CD4-positive, alpha-beta T cell treated with Interleukin-4 for 1 hour (primary cell): ENCODE data around the gene ARL11.

Experiments
- DNase-seq, 2 donors: peaks; one replicate each; pipeline ENCODE4 v3.0.0-alpha.2; 2020 to 2022

The ARL11 gene

DNA sequence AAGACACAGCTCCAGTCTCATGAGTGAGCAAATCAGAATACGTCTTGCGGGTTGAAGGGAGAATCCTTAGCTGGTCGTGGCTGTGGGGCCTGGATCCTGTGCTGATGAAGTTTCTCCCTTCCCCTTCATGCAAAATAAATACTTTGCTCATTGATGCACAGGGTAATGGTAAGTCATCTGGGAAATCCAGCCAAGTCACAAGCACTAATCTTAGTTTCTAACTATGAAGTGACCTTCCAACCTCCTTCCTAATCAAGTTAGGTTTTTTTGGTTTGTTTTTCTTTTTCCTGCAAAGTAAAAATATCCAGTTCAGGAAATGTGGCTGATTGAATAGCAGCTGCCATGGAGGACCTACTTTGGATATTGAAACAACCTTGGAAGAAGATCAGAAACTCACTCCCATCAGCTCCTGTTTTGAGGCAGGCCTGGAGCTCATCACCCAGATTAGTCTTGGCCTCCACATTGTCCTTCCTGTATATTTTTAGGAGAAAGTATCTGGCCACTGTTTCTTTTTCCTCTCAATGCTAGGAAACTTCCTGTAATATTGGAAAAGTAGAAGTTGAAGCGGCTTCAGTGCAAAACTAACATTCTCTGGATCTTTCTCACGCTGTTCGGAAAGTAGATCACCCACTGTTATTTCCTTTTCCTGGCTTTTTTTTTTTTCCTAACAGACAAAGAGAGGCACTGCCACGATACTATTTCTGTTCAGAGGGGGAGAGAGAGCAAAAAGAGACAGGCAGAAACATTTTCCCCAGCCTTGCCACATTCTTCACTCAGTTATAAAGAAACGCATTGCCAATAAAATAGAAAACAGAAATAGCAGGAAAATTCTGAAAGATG is 12.3 kb upstream of the ARL11 start:
- DNase-seq, result no peak

DNA sequence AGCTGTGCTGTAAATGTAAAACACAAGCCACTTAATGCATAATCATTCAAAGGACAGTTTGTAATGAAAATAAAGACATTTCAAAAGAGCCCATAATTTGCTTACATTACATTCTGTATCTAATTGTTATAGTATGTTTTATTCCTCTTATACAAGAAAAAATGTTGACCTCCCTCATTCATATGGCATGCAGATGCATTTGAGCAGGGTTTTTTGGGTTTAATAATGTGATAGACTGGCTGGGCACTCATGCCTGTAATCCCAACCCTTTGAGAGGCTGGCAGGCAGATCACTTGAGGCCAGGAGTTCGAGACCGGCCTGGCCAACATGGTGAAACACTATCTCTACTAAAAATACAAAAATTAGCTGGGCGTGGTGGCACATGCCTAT is 11.6 kb upstream of the ARL11 start:
- no peak for DNase-seq

DNA sequence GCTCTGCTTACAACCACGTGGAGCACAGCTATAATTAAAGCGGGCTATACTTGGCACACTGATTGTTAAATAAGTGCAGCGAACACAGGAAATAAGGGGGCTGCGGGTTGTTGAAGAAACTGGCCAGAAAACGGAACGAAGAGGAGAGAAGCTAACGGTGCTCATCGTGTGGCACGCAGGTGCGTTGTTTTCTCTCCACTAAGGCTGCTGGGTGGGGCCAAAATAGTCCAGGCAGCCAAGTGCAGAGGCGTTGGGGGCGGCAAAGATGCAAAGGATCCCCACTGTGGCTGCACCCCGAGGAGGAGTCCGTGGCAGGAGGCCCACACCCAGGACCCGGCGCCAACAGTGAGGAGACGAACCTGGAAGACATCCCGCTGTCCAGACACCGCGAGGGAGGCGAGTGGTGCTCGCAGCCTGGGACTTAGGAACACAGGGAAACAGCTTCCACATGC is 8.1 kb upstream of the ARL11 start:
- no peak for DNase-seq

DNA sequence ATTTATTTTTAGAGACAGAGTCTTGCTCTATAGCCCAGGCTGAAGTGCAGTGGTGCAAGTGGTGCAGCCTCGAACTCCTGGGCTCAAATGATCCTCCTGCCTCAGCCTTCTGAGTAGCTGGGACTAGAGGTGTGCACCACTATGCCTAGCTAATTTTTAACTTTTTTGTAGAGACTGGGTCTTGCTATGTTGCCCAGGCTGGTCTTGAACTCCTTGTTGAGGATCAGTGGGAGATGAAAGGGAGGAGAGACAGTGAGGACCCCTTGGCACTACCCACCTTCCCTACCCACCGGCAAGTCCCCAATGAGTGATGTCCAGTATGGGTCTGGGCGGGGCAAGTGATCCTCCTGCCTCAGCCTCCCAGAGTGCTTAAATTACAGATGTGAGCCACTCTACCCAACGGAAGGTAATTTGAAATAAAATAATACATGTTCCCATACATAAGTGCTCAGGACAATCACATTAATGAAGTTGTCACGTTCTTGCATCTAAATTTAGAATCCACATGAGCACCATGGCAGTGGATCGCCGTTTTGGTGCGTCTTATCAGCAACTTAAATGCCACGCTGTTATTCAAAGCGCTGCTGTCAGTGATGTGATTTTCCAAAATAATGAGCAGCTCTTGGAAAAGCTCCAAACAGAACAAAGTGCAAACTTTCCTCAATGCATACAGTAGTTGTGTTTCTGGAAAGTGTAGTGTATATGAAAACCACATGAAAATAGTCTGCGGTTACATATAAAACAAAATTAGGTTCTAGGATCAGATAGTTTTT is 5.9 kb upstream of the ARL11 start:
- DNase-seq, result no peak

DNA sequence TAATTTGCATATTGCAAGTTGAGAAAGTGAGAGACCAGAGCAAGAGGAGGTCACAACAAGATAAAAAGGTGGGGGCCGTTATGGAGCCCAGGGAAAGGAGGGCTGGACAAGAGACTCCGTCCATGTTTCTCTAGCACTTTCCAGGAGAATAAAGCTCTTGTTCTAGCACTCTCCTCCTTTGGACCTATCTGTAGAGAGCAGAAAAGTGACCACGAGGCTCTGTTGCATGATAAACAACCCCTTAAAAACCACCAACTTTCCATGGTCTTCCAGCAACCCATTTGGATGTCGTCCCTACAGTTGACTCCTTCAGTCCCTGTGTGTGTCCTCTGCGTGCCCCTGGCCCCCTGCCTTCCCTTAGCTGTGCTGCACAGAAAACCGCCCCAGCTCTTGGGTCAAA is 4.1 kb upstream of the ARL11 start:
- no peak for DNase-seq

DNA sequence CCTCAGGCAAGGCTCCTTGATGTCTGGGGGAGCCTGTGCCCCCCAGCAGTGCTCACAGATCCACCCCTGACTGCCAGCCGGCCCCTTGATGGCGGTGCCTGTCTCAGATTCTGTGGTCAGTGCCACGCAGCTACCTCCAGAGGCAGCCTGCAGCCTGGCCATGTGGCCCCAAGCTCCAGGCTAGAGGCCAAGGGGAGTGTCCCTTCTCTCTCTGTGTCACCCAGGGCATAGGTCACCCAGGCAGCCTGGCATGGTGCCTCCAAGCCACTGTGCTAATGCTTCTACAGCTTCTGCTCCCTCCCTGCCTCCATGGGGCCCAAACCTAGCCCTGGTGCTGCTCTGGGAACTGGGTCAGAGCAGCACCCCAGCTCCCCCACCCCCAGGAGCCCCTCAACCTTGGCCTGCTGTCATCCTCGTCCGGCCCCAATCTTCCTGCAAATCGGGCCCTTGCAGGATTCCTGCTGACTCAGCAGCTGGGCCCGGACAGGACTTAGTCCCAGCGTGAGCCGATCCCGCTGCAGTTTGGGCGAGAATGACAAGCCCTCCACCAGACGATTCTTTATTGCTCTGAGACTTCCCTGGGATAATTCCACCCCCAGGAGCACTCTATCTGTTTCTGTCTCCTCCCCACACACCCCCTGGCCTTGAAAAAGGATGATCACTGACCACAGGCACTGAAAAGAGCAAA is 2.8 kb upstream of the ARL11 start:
- DNase-seq, result no peak

DNA sequence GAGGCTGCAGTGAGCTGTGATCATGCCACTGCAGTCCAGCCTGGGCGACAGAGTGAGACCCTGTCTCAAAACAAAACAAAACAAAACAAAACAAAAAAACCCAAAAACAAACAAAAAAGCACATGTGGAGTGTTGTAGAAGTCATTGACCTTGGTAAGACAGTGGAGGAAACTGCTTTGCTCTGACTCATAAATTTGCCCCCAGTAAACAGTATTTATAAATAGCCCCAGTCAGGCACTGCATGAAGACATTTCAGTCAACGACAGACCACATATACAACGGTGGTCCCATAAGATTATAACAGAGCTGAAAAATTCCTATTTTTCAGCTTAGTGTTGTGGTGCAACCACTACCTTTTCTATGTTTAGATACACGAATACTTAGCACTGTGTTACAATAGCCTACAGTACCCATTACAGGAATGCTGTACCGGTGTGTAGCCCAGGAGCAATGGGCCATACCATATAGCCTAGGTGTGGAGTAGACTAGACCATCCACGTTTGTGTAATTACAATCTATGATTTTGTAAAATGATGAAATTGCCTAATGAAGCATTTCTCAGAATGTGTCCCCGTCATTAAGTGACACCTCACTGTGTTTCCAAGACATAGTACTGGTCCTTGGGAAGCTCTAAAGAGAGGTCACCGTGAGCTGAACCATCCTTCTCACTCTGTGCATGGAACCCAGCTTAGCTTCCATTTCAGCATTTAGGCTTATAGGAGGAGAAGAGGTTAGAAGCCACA is 1.1 kb downstream of the ARL11 start:
- DNase-seq, result no peak

DNA sequence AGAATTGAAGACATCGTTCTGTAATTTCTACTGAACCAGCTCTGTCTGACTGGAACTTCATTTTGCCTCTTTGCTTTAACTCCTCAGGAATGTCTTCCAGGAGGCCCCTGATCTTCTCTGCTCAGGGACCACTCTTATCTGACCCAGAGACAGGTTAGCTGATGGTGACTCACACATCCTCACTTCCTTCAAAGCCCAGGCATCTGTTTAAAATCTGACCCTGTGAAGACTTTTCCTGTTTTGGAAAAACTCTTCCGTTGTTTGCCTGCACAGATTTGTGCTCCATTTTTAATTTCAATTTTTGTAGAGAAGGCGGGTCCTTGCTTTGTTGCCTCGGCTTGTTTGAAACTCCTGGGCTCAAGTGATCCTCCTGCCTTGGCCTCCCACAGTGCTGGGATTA is 1.6 kb downstream of the ARL11 start:
- DNase-seq, result no peak

DNA sequence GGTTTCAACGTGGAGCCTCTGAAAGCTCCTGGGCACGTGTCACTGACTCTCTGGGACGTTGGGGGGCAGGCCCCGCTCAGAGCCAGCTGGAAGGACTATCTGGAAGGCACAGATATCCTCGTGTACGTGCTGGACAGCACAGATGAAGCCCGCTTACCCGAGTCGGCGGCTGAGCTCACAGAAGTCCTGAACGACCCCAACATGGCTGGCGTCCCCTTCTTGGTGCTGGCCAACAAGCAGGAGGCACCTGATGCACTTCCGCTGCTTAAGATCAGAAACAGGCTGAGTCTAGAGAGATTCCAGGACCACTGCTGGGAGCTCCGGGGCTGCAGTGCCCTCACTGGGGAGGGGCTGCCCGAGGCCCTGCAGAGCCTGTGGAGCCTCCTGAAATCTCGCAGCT is 2.3 kb downstream of the ARL11 start:
- no peak for DNase-seq

DNA sequence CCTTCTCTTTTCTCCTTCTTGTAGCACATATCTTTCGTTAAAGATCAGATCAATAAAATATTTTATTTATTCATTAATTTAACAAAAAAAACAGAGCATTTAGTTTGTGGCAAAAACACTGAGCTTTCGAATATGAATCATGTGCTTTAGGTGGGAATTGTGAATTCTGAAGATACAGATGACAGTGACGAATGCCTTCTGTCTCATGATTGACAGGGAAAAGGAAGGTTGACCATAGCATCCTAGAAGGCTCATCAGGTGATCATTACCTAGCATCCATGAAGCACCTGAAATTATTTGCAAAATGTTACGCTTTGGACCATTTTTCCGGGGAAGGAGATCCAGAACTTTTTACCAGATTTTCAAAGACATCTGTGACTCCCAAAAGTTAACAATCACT is 3.8 kb downstream of the ARL11 start:
- no peak for DNase-seq

DNA sequence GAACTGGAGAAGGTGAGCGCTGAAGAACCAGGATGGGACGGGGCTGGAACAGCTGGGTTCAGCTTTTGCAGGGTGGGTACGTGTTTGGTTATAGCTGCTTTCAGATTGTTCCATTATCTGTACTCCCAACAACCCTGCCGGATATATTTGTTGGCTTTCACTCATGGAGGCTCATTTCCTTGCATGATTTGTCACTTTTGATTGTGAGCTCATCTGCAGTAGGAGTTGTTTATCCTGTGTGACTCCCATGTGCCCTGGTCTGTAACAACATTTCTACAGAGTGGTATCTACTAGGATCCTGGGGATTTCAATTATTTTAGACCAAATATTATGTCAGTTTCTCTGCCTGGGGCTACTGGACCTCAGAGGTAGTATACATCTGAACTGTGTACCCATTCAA is 5.4 kb downstream of the ARL11 start:
- no peak for DNase-seq

DNA sequence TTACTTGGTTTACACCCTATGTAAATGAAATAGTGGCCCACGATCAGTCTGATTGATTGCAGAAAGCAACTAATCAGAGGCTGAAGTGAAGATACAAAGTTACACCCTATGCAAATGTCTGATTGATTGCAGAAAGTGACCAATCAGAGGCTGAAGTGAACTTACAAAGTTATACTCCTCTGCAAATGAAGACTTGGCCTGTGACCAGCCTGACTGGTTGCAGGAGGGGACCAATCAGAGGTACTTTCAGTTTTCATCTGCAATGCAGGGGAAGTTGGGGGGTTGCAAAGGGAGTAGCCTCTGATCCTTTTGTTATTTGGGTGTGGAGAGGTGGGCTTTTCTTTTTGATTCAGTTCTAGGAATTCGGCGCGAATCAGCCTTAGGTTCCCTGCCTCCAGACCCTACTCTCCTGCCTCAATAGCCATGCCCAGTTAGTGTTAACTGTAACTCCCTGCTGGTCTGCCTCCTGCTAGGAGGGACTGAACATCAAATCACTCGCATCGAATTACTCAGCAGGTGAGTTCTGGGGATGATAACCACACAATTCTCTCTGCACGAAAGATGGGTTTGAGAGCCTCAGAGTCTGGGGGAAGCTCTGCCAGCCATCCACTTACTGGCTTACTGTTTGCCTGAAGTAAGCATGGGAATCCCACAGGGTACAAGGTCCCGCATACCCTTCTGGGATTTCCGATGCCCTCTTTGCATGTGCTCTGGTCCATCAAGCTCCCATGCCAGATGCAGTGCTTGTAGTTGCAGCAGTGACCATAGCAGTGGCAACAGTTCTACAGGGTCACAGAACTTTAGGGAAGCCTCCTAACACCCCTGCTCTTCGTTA is 7.5 kb downstream of the ARL11 start:
- peak; percentile 42 to 68 for DNase-seq

DNA sequence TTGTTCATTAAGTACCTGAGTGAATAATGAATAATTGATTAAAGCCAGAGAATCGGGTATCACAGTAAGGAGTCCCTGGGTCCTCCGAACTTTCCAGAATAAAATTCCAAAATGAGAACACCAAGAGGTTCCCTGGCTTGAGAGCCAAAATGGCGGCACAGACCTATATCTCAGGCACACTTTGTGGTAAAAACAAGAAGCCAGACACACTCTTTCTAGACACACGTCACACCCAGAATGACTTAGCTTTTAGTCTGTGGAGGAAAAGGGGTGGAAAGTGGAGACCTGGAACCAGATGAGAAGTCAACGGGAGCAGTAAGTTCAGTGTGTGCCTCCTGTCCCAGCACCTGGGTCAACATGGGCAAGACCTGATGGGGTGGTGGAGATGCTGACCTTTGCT is 8.4 kb downstream of the ARL11 start:
- no peak for DNase-seq

DNA sequence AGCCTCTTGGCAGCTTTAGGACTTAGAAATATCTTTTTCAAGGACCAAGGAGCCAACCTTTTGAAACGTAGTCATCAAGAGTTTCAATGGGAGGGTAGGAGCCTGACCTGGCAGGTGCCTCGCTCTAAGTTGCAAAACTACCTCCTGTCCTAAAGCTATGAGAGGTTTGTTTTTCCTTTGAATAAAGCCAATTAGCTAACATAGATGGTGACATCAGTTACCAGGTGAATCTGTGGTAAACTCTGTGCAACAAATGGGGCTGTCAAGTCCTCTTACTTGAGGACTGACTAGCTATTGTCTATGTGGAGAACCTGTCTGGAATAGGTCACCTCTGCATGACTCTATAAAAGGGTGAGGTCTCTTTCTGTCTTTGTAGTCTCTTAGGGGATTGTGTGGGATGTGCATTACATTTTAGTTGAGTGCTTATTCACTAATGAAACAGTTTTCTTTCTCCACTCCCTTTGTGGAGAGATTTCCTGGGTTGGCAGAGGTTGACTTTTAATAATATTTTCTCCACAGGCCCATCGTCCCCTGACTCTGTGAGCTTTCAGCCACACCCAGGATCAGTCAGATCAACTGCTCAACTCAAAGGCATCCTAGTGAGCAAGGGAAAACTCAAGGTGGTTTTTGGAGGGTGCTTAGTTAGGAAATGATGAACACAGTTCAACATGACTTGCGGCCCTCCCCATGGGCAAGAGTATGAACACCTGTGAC is 9.9 kb downstream of the ARL11 start:
- no peak for DNase-seq

DNA sequence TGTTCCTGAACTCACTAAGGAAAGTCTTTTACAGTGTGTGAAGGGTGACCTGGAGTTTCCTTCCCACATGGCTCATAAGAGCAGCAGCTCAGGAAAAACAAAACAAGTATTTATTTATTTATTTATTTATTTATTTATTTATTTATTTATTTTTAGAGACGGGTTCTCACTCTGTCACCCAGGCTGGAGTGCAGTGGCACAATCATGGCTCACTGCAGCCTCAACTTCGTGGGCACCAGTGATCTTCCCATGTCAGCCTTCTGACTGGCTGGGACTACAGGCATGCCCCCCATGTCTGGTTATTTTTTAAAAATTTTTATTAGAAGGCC is 10.4 kb downstream of the ARL11 start:
- no peak for DNase-seq

DNA sequence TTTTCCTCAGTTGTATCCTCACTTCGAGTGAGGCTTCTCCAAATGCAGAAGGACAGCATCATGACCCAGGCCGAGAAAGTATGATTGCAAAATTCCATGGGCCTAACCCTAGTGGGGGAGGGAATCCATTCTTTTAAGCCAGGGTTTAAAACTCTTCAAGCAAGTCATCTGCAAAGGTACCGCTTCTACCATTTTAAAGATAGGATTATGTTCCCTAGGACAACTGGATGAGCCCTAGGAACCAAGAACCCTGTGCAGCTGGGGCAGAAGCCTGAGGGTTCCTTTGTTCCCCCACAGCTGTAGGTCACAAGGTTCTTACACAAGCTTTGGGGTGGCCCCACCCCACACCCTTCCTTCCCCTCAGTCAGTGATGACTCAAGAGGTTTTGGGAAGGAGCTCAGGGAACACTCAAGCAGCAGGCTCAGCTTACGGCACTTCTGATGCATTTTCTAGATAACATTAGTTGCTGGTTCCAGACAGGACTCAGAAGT is 13.5 kb downstream of the ARL11 start:
- peak in 1 of 2 donors; percentile 72 for DNase-seq

DNA sequence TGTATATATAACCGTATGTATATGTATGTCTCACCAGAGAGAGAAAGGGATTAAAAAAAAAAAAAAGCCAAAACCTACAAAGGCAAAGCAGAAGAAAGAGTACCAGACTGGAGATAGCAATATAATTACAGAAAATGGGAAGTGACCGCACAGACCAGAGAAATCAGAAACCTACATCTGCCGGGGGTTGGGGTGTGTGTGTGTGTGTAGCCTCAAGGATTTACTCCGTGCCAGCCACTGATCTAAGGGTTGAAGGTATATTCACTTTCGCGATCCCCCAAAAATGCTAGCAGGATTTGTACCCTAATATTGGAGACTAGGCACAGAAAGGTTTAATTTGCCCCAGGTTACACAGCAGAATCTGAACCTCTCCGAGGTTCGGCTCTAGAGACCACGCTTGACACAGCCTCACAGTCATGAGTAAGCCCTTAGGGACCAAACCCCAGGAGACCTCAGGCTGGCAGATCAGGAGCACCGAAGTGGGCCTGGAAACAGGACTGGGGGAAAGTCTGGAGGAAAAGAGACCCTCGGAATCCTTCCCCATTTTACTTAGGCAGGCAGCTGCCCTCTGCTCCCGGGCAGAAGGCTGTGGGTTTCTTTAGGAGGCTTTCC is 14.8 kb downstream of the ARL11 start:
- no peak for DNase-seq

DNA sequence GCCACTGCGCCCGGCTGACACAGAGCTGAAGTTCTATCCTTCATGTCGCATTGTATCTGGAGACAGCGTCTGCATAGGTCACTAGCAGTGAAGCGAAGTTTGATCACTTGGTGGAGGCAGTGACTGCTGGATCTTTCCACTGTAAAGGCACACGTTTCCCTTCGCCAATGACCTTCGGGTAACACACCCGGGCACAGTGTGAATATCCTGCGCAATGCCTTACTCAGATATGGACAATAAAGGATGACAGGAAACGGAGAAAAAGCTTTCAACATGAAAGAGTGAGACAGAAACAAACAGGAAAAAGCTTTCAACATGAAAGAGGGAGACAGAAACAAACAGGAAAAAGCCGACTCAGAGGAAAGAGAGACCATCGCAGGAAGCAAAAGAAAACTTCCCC is 17.1 kb downstream of the ARL11 start:
- no peak for DNase-seq

DNA sequence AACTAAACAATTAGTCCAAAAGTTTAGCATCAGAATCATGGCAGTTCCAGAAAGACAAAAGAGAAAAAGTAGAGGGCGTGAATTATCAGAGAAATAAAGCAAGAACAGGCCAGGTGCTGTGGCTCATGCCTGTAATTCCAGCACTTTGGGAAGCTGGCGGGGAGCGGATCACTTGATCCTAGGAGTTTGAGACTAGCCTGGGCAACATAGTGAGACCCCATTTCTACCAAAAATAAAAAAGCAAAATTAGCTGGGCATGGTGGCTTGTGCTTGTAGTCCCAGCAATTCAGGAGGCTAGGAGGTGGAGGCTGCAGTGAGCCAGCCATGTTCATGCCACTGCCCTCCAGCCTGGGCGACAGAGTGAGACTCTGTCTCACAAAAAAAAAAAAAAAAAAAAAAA is 18.4 kb downstream of the ARL11 start:
- DNase-seq, result no peak

DNA sequence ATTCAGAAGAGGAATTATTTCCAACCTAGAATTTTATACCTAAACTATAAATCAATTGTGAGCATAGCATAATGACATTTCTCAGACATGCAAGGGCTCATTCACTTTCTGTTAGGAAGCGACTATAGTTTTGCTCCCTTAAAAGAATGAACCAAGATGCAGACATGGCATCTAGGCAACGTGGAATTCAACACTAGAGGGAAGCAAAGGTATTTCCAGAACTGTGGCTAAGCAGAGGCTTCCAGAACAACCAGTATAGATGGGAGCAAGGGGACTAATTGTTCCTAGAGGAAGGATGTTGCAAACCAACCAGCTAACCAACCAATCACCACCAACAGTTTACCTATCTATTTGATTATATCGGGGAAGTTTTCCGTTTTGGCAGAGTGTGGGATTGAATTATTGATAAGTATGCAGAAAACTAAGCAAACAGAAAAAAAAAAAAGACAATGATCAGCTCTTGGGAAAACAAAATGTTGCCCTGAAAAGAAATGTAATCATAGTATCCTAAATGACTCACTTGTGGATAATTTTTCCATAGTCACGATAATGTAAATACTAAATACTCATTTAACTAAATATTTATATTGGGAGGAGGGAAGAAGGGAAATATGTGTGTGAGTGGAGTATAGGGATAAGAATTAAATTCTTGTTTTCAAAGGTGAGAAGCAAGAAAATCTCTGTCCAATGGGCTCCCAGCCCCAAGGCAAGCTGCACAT is 21.1 kb downstream of the ARL11 start:
- DNase-seq, result no peak
